NCI-H345 treated with DMSO at 0.1 percent for 48 hours (cell line): ENCODE measurements around the gene LUM.

Source experiments
- DNase-seq: peaks from one replicate; lab custom pipeline; 2025; ENCODE audit not compliant: unreplicated experiment; lab: John Stamatoyannopoulos, UW

The LUM gene, protein sequence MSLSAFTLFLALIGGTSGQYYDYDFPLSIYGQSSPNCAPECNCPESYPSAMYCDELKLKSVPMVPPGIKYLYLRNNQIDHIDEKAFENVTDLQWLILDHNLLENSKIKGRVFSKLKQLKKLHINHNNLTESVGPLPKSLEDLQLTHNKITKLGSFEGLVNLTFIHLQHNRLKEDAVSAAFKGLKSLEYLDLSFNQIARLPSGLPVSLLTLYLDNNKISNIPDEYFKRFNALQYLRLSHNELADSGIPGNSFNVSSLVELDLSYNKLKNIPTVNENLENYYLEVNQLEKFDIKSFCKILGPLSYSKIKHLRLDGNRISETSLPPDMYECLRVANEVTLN

DNA sequence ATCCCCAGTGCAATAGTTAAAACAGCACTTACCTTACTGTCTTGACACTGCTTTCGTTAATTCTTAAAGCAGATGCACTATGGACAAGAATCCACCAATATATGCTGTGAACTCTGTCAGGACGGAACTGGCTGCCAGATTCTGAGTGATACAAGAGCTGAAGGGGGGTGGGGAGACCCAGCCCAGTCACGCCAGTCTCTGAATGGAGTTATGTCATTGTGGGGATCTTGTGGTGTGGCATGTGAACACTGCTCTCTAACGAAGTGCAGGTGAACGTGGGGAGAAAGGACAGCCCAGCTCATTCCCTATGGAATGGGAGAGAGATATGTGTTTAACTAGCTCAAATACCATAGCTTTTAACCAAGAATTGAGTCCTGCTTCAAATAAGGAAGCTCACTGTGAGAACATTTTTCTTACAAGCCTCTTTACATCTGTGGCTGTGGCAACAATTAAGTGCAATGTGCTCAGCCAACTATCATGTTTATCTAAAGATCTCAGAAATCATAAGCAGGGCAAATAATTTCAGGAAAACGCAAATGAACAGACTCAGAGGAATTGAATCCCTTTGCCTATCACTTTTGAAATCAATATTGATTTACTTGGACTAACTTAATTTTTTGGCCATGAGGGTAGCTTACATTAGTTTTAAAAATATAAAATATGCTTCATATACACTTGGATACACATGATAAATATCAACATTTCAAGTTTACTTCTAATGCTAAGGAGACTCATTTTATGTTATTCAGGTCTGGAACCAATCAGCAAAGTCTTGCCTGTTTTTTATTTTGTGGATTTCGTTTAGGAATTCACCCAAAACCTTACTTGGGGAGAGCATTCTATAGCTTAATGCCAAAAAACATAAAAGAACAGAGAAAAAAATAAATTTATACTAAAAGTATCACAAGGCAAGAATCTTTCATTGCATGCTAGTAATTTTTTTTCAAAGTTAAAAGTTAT, at the start of gene LUM:
Gene LUM, minus strand, starts transcription at position 129 of the 960 bp plus-strand sequence. CDS start 2,515 bp downstream, outside the sequence.
- no peak for DNase-seq

DNA sequence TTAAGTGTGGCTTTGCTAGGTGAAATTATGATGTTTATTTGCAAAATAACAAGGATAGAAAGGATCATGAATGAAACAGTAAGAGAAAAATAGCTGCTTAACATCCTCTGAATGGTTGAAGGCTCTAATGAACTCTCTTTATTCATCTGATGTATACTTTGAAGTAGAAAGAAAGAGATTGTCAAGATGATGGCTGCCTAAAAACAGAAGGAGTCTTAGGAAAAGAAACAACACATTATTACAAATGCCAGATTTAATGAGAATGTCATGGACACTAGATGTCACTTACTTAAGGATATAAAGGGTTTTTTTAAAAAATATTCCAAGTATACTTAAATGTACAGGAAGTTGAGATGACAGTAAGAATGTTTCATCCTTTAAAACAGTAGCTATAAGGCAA, 49.7 kb upstream of the LUM start:
- no peak for DNase-seq

DNA sequence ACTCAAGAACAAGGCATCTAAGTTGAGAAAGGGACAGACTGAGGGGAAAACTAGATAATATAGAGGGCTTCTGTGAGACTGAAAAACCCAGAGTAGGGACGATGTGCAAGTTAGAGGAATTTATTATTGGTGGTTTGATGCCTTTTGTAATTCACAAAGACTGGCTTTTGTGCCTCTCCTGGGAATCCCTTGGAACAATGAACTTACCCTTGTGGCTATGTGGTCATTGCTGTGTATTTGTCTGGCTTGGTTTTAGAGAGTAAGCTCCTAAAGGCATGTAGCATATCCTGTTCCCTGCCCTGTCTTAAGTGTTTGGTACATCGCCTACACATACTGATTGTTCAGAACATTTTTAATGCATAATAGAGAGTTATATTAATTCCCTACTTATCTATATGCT, 44.7 kb upstream of the LUM start:
- no peak for DNase-seq

DNA sequence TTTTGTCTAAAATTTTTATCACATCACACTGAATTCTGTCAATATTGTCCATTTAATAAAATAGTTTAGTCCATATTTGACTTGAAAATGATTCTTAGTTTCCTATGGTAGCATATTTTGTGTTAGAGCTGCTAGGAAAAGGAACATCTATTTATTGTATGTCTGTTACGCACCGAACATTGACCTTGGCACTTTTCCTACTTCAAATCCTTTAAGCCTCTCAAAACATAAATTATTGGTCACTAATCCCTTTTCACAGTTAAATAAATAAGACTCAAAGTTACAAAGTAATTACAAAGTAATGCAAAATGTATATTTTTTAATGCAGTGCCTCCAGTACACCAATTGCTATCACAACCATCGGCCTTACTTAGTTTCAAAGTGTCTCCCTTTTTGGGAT, 42.8 kb upstream of the LUM start:
- DNase-seq, result no peak

DNA sequence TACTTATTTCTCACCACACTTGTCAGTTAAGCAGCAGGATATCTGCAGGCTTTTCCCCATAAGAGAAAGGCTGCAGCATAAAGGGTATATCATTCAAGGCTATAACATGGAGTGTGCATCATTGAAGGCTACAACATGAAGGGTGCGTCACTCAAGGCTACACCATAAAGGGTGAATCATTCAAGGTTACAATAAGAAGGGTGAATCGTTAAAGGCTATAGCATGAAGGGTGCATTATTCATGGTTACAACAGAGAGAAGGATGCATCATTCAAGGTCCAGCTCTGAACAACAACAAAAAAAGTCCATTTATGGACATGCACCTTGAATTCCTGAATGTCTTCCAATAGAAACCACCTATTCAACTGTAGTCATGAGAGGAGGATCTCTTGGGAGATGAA, 32.8 kb upstream of the LUM start:
- DNase-seq, result no peak

DNA sequence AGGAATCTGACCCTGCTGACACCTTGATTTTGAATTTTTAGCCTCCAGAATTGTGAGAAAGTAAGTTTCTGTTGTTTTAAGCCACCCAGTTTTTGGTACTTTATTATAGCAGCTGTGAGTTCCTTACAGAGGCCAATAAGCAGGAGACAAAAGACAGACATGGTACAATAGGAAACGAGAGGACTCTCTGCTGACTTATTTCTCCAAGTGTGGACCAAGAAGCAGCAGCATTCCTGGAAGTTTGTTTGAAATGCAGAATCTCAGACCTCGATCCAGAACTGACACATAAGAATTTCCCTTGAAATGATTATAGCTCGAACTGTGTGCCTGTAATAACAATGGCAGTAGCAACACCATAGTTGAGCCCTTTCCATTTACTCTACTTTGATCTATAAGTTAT, 31.9 kb upstream of the LUM start:
- no peak for DNase-seq

DNA sequence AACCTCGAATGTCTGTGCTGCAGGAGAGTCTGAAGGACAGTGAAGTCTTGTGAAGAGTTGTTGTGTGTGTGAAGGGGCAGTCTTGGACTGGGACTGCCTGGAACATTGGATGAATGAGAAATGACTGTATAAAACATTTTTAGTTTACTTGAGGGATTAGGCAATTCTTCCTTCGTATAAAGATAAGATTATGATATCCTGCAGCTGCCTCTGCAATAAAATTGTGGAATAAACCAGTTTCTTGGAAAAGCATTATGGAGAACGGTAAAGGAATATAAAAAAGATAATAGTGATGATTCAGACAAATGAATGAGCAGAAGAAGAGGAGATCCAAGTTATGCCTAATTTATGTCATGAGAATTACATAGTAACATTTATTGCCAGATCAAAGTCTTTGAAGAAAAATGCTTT, 30.9 kb upstream of the LUM start:
- no peak for DNase-seq

DNA sequence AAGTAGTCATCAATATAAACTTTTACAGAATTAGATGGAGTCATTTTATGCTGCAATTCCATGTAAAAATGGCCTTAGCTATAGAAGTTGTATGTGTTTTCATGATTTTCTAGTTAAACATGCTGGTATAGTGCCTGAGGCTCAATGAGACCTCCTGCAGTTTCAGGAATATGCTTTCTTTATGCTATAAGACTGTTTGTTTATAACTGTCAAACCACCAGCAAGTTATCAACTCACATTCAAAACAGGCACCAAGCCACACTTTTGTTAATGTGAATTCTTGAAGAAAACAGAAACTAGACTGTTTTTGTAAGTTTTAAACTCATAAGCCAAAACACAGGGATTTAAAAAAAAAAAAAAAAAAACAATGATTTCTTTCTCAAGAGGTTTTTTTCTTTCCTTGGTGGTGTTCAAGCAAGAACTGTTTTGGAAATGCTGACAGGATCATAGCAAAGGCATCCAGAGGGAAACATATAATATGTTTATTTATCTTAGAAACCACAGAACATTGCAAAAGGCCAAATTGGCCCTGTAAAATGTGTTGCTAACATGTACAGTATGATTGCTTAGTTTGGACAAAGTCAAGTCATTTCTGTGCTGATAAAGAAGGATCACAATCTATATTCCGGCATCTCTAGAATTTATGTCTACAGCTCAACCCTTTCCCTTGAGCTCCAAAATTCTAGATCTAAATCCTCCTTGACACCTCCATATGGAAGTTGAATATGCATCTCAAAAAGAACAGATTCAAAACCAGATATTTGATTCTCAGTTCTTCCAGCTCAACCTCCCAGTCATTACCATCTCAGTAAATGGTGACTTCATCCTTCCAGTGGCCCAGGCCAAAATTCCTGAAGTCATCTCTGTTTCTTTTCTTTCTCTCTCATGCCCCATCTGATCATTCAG, 29.0 kb upstream of the LUM start:
- no peak for DNase-seq

DNA sequence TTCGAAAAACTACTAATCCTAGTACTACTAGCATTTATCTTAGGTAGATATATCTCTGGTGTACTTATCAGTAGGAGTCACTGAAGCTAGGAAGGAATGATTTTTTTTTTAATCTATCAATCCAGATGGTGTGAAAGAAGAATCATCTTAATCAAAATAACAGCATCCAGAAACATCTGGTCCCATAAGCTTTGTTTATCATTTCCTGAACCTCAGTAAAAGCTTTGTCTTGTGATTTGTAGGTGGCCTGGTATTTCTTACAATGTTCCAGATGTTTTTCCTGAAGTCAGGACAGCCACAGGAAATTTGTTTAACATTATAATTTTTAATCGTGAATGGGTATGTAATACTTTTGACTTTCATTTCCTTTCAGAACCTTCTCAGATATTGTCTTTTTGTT, 28.0 kb upstream of the LUM start:
- no peak for DNase-seq

DNA sequence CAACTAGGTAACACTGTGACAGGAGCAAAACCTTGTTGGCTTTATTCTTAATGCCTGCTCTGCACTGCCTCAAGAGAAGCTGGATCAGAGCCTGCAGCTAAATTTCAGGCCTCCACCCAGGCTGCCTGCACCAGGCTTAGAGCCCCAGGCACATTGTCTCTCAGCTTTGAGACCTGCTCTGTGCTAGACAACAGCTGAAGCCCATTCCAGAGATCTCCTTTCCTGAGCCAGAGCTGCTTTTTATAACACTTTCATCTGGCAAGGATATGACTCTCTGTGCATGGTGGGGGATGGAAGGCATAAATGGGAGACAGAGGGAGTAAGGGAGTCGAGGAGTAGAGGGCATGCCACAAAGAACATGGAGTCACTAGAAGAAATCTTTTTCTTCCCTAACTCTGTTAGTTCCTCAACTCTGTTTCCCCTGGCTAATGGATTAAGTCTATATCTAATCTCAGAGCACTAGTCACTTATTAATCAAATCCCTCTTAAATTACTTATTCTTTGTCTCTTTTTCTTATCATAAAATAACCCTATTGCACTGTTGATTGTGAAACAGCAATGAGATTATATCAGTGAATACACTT, 27.1 kb upstream of the LUM start:
- DNase-seq, result no peak

DNA sequence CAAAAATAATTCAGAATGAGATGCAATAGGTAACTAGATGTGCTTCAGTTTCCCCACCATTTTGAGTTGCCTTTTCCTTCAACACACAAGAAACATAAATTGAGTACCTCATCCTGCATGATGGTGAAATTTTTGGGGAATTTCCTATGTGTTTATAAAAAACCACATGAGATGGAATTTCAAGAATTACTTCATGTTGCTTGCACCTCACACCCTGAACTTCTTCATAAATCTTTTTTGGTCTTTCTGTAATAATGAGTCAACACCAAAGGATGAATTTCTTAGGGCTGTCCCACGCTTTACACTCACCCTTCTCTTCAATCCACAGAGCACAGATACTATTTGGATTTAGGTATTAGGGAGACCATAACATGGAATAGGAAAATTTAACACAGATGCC, 22.6 kb upstream of the LUM start:
- no peak for DNase-seq

DNA sequence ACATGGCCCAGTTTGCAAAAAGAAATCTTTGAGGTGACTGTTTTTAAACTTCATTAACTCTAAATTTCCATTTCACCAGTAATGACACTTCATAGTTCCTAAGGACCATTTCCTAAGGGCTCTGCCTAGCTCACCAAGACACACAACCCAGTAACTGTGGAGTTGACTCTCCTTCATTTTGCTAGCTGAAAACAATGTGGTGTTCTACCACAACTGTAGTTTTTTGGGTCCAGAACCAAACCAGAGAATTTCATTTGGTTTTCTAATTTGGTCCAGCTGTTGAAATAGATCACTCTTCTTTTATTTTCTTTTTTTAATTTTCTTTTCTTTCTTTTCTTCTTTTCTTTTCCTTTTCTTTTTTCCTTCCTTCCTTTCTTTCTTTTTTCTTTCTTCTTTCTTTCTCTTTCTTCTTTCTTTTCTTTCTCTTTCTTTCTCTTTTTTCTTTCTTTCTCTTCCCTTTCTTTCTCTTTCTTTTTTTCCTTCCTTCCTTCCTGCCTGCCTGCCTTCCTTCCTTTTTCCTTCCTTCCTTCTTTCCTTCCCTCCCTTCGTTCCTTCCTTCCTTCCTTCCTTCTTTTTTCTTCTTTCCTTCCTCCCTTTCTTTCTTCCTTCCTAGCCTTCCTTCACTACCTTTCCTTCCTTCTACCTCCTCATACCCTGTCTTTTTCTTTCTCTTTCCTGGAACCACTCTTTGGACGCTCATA, 18.5 kb upstream of the LUM start:
- no peak for DNase-seq

DNA sequence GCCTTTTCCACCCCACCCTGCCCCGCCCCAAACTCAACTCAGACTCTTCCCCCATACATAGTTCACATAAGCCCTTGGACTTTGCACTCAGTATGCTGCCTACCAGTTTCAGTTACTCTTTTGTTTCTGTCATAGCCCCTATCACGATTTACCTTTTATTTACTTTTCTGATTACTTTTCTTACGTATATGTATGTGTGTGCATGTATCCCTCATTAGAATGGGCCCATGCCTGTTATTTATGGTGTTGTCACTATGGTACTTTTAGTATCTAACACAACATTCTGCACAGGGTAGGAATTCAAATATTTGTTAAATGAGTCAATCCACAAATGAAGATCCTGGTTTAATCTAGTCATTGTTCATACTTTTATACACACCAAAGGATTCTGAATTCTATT, 16.5 kb upstream of the LUM start:
- no peak for DNase-seq

DNA sequence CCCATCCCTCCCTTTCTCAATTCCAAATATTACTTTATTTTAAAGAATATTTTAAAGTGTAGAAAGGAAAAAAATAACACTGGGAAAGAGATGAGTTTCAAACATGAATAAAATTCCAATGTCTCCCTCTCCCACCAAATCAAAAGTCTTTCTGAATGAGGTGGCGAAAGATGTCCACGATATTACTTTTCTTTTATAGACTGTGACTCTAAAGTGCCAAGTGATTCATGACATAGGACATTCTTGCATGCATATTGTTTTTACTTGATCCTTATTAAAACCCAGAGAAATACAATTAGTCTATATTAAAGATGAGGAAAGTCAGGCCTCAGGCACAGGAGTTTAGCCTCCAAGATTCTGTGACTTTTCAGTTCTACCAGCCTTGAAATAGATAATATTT, 16.0 kb upstream of the LUM start:
- DNase-seq, result no peak

DNA sequence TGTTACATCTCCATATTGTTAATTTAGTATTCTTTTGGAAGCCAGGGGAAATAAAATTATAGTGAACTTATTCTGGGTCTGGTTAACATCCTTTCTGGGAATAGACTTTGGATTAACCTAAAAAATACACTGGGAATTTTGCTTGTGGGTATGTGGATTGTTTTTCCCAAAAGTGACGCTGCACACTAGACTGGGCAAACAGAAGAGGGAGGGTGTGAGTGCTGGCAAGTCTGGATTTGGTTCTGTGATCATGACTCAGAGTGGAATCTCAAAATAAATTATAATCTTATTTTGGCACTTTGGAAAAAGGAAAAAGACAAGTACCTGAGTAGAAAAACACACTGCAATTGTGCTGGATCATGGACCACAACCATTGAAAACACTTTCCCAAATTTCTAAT, 15.2 kb upstream of the LUM start:
- no peak for DNase-seq

DNA sequence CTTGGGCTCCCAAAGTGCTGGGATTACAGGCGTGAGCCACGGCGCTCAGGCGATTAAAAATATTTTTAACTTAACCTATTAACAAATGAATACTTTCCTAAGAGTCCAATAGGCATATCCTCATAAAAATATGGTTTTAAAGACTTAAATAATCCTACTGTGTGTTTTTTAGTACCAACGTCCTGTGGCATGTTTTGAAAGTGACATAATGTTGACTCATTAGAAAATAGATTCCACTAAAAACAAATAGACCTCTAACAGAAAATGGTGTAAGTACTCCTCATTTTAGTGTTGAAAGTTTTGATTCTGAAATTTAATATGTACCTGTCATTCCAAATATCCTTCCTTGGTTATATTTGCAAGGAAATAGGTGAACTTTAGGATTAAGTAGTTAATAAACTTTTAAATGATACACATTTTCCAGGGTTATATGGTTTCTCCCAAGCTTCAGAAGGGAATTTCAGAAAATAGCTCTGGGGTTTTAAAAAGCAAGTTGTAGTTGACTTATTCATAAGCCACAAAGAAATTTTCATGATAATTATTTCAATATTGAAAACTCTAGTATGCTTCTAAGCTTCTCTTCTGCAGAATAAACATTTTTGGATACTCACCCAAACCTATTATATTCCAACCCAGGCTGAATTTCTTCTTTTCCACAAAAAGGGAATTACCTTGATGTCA, 12.1 kb upstream of the LUM start:
- no peak for DNase-seq

DNA sequence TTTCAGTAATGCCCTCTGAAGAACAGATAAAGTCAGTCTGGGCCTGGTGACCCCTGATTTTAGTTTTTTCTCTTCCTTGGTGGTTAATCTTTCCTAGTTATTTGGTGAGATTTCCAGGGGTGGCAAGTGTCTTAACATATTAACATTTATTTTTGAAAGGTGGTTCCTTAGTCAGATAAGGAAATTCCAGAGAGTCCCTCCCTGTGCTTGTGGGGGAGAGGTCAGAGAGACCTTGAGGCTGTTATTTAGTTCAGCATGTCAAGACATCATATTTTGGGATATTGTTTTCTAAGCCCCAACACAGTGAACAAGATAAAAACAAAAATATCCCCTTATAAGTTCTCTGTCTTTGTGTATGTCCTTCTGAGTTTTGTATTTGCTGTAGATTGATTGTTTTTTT, 9.5 kb upstream of the LUM start:
- DNase-seq, result no peak

DNA sequence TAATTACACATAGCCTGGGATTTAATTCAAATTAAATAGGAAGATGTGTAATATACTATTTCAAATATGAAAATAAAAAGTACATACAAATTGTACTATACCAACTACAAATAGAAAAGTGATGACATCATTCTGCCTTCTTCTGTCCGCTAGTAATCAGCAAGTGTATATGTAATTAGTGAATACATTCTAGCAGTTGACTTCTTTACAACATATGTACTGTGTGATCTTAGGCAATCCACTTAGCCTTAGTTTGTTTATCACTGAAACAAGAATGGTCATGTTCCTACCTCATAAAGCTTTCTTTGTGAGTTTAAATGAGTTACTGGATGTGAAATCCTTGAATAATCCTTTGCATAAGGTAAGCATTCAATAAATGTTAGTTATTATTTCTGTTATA, 7.8 kb upstream of the LUM start:
- DNase-seq, result no peak

DNA sequence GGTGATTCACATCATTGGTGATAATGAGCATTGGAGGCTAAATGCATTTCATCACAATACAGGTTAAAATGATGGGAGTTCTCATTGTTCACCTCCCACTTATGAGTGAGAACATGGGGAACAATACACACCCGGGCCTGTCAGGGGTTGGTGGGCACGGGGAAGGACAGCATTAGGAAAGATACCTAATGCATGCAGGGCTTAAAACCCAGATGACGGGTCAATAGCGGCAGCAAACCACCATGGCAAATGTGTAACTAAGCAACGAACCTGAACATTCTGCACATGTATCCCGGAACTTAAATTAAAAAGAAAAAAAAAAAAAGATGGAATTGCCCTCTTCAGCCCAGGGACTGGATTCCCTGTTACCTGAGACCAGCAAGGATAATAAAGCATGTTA, 2.3 kb upstream of the LUM start:
- no peak for DNase-seq
